Stimulated activated CD4-positive, alpha-beta T cell treated with anti-CD3 and anti-CD28 coated beads, Interleukin-12 subunit alpha, Interleukin-12 subunit beta, amount 100 ng/mL, for 24 hours (primary cell): Measurements from ENCODE around the gene SRSF3.
A peak's percentile ranks its signal among the peaks of the same experiment; 100 is the strongest.
"Not testable (repeated sequence)": the region's sequence is repeated elsewhere in the genome, so short reads cannot be mapped to it uniquely, and the experiment has no call there.

Experiments used
- DNase-seq, 2 experiments: peaks; one replicate each; pipeline ENCODE4 v3.0.0-alpha.2; 2020; ENCODE audit warnings: low read depth in 2 of 2

The SRSF3 gene

GRCh38 chr6:36574679-36575078, 19.5 kb upstream of the SRSF3 start:
- no peak for DNase-seq

DNA sequence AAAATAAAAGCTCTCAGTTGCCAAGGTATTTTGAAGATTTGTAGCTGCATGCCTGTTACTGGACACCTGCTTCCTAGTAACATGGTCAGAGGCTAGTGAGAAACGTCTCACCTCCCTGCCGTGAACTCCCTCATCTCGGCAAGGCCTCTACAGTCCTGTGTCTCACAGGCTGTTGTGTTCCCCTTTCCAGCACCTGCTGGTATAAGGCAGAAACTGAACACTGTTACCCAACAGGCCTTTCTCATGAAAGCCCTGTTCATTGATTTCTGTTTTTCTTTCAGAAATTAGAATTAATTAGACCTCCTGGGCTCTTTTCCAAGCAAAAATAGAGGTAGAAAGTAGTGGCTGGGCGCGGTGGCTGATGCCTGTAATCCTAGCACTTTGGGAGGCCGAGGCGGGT, 17.6 kb upstream of the SRSF3 start:
- DNase-seq = no peak

DNA sequence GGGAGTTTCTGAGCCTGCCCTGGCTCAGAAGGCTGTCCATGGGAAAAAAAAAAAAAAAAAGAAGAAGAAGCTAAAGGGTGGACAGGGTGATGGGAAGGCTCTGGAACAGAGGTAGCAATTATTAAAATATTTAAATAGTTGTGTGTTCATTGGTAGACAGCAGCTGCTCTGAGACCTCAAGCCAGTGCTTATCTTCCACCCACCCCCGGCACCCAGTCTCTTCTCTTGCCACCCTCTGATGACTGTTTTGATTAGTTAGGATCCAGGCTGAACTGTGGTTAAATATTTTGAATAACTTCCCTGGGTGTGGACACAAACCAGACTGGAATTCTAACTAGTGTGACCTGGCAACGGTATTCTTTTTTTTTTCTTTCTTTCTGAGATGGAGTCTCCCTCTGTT, 16.9 kb upstream of the SRSF3 start:
- no peak for DNase-seq

DNA sequence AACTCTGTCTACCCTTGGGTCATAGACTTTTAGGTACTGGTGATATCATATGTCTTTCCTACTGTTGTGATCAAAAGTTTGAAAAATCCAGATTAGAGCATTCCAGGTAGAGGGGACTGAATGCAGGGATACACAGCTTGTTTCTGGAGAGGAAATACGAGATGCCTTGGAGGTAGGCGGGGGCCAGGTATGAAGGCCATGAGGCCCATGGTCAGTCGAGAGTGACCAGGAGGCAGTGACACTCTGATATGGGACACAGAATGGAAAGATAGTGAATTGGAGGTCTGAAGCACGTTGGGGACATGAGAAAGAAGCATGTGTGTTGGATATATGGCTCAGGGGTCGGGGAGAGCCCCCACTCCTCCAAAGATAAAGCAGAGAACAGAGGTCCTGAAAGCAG, 16.1 kb upstream of the SRSF3 start:
- no peak for DNase-seq

DNA sequence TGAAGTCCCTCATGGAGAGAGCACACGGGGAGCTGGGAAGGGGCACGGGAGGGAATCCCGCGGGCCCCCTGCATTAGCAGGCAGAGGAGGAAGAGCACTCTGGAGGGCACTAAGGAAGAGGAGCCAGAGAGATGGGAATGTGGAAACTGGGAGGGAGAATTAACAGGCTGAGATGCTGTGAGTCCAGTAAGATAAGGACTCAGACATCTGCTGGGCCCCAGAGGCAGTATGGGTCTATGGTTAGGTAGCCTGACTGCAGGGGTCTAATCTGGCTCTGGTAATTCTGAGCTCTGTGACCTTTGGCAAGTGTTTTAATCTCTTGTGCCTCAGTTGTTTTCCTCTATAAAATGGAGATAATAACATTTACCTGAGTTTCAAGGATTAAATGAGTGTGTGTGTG, 15.7 kb upstream of the SRSF3 start:
- no peak for DNase-seq

DNA sequence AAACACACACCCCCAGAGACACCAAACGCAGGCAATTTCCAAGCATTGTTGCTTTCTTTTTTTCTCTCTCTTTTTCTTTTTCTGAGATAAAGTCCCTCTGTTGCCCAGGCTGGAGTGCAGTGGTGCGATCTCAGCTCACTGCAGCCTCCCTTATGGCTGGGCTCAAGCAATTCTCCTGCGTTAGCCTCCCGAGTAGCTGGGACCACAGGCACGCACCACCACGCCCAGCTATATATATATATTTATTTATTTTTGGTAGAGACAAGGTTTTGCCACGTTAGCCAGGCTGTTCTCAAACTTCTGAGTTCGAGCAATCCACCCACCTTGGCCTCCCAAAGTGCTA, 14.0 kb upstream of the SRSF3 start:
- DNase-seq = no peak

GRCh38 chr6:36581716-36582115, 12.4 kb upstream of the SRSF3 start:
- no peak for DNase-seq

- no peak for DNase-seq
These were observed 7.6 kb upstream of the SRSF3 start for GRCh38 chr6:36586606-36587005.

GRCh38 chr6:36589025-36589400, 5.1 kb upstream of the SRSF3 start:
- DNase-seq = not testable (repeated sequence)

- no peak for DNase-seq
These were observed 3.9 kb upstream of the SRSF3 start for GRCh38 chr6:36590237-36590636.

GRCh38 chr6:36592221-36592655, 1.9 kb upstream of the SRSF3 start:
- no peak for DNase-seq

DNA sequence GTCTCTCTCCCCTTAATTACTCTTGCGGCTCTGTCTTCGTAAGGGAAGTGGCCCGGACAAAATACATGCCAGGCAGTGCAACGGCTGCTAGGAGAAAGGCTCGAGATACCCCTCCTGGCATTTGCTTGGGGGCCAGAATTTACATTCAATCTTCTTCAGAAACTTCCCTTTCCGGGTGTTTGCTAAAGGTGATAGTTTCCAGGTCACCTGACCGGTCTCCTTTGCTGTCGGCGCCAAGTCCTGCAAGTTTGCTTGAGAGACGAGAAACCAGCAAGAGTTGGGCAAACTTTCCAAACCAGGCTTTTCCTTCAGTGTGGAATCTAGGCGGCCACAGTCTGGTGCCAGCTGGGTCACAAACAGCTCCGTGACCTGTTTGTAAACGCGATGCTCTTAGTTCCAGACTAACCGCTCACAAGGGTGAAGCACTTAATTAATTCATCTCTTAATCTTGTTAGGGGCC, 563 bp upstream of the SRSF3 start:
- no peak for DNase-seq

DNA sequence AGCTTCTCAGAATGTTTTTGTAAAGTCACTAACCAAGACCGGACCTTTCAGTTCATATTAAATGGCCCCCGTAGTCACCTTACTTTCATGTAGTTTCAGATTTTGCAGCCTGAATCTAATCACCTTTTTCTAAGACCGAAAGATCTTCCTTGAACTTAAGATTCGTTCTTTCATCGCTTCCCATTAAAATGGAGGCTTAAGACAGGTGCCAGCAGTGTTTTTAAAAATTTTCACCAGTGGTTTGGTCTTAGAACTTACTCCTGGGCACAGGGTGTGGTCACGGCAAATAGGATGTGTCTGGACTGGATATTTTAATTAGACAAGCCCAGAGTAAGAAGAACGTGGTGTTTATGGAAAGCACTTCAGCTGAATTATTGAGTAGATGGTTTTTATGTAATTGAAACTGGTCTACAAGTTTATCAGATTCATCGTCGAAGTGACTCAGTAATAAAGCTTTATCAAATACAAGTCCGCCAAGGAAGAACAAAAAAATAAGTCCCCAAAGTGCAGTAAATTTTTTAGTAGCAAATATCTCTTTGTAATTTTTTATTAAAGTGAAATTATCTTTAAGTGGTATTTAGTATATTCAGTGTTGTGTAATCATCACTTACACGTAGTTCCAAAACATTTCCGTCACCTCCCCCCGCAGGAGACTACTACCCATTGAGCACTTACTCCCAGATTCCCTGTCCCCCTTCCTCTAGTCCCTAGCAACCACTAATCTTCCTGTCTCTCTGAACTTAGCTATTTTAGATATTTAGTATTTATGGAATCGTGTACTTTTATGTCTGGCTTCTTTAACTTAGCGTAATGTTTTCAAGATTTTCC, 868 bp downstream of the SRSF3 start:
- no peak for DNase-seq

- no peak for DNase-seq
These were observed 2.2 kb downstream of the SRSF3 start for GRCh38 chr6:36596356-36596755.

- DNase-seq = no peak
These were observed 3.6 kb downstream of the SRSF3 start for GRCh38 chr6:36597775-36598174.

DNA sequence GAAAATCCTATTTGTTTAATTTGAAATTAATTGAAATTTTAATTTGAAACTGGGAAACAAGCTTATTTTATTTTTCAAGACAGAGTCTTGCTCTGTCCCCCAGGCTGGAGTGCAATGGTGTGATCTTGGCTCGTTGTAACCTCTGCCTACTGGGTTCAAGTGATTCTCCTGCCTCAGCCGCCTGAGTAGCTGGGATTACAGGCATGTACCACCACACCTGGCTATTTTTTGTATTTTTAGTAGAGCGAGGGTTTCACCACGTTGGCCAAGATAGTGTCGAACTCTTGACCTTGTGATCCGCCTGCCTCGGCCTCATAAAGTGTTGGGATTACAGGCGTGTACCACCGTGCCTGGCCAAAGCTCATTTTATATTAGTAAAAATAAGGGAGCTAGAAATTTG, 4.2 kb downstream of the SRSF3 start:
- no peak for DNase-seq

- DNase-seq = no peak
These were observed 4.7 kb downstream of the SRSF3 start for GRCh38 chr6:36598739-36599318.

DNA sequence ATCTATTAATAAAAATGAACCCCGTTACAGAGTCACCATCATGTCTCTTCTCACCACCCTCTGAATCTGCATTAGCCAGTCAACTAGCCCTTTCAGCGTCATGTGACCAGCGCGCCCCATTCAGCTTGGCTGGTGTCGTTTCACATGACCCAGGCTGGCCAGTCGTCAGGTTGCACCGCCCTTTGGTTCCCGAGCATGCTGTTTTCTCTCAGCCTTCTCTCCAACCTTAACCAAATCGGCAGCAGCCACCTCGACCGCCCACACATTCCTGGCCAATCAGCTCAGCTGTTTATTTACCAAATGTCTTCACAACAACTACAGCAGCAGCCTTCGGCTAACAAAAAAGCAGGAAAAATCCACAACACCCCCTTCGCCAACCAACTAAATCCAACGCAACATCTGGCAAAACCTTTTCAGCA, 5.6 kb downstream of the SRSF3 start:
- peak; percentile 29 to 54 for DNase-seq

DNA sequence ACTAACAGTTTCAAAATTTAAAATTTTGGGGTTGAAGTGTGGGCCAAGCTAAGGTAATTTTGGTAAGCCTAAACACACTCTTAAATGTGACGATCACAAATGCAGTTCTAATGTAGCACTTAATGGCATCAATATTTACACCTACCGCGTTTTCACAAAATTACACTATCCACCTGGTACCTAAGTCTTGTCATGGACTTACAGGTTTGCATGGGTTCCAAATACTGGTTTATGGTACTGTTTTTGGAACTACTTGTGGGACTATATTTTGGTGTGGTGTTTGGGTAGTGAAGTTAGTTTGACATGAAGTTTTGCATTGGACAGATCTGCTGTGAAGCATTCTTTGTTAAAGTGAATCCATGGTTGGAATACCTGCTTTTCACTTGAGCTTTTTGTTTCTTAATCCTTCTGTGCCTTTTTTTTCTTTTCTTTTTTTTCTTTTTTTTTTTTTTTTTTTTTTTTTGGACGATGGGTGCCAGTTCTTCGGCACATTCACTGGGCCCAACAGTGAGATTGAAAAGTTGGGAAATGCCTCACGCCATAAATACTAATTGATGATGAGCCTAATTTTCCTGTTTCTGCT, 6.5 kb downstream of the SRSF3 start:
- DNase-seq = no peak

GRCh38 chr6:36601818-36602217, 7.7 kb downstream of the SRSF3 start:
- not testable (repeated sequence) for DNase-seq

GRCh38 chr6:36603222-36604089, 9.3 kb downstream of the SRSF3 start:
- DNase-seq = no peak
